ENCODE results near the gene NOM1.

Gene NOM1

DNA sequence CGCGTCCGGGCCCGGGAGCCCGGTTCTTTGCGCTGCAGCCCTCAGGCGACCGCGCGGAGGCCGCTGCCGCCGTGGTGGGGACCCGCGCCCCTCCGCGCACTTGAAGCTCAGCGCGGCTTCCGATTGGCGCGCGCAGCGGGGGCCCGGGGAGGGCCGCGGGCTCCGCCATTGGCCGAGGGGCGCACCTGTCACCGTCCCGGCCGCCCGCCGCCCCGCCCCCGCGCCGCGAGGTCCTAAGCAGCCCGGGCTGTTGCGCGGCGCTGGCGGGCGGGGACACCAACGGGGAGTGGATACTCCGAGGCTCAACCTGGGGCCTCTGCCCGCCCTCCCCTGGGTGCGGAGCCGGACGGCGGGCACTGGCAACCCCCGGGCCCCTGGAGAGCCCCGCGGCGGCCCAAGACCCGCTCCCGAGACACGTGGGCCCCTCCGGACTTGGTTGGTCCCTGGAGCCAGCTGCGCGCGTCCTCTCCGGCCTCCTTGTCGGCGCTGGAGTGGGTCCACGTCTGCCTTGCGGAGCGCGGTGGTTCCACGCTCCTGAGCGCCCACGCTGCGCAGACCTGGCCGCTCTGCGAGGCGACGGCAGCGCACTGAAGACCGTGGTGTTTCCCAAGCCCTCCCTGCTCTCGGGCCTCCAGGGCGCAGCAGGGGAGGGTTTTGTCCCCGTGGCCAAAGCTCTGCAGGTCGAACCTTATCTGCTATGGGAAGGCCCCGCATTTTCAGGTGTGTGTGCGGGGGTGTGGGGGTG lies 61.2 kb downstream of the NOM1 start, which contains the start of gene MNX1:
Gene MNX1 (minus strand): TSS at position 76 of the 745 bp plus-strand sequence. CDS start 313 bp downstream, outside the sequence.
- TF ChIP-seq, protein P1, sequence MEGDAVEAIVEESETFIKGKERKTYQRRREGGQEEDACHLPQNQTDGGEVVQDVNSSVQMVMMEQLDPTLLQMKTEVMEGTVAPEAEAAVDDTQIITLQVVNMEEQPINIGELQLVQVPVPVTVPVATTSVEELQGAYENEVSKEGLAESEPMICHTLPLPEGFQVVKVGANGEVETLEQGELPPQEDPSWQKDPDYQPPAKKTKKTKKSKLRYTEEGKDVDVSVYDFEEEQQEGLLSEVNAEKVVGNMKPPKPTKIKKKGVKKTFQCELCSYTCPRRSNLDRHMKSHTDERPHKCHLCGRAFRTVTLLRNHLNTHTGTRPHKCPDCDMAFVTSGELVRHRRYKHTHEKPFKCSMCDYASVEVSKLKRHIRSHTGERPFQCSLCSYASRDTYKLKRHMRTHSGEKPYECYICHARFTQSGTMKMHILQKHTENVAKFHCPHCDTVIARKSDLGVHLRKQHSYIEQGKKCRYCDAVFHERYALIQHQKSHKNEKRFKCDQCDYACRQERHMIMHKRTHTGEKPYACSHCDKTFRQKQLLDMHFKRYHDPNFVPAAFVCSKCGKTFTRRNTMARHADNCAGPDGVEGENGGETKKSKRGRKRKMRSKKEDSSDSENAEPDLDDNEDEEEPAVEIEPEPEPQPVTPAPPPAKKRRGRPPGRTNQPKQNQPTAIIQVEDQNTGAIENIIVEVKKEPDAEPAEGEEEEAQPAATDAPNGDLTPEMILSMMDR (IDR thresholded peaks at IDR 0.05), result no peak
- TF ChIP-seq ZFX (IDR thresholded peaks at IDR 0.05; ENCODE audit: borderline replicate concordance), result no peak
- peak within 1 kb of the TSS; percentile 67 for H3K27ac ChIP-seq

- H3K27ac ChIP-seq, result no peak overlapping the region
- TF ChIP-seq, protein P1 (IDR thresholded peaks at IDR 0.05), result no peak
- no peak for TF ChIP-seq ZFX (IDR thresholded peaks at IDR 0.05; ENCODE audit: borderline replicate concordance)
Observed at GRCh38 chr7:157011333-157012112, 62.0 kb downstream of the NOM1 start.

GRCh38 chr7:157012113-157012547 lies 62.6 kb downstream of the NOM1 start:
- TF ChIP-seq, protein P1 (IDR thresholded peaks at IDR 0.05), result no peak
- TF ChIP-seq ZFX (IDR thresholded peaks at IDR 0.05; ENCODE audit: borderline replicate concordance), result no peak
- H3K27ac ChIP-seq, result no peak overlapping the region

- H3K27ac ChIP-seq, result no peak overlapping the region
- TF ChIP-seq, protein P1 (IDR thresholded peaks at IDR 0.05), result no peak
- TF ChIP-seq ZFX (IDR thresholded peaks at IDR 0.05; ENCODE audit: borderline replicate concordance), result no peak
Observed at GRCh38 chr7:157013101-157013500, 63.6 kb downstream of the NOM1 start.

DNA sequence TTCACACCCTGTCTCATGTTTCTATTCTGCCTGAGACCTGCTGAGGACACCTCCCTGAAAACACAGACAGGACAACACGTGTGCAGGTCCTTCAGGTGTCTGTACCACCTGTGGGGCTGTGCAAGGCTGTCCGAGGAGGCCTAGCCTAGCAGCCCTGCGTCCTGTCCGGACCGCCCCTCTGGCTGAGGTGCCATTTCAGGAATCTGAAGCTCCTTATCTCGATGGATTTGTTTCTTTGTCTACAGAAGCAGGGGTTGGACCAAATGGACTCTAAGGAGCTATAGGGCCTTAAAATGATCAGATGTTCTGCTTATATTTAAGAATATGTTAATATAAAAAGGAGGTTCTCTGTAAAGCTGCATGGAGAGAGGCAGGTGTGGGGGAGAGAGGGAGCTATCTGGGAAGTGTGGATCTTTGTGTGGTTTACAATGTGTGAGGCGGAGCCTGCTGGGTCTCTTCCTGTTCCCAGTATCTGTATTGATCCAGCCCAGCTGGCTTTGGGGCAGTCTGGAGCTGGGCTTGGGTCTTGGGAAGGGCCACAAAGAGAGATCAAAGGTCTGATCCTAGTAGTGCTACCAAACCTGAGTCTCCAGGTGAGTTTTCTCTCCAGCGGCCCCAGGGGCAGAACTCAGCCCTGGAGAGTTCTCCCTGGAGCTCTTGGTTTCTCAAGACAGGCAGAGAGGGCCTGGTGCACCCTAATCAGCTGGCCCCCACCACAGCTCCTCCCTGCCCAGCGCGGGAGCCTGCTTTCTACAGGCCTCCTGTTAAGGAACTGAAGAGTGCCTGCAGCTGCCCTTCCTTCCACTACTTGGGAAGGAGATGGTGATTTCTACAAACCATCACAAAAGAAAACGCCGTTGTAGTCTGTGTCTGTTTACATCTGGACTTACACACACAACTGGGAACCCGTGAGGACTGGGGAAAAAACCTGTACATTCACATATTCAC lies 64.4 kb downstream of the NOM1 start:
- H3K27ac ChIP-seq, result no peak overlapping the region

More for the DNA sequence above, 64.4 kb downstream of the NOM1 start:
- no peak for TF ChIP-seq ZFX (IDR thresholded peaks at IDR 0.05; ENCODE audit: borderline replicate concordance)
- TF ChIP-seq, protein P1 (IDR thresholded peaks at IDR 0.05), result no peak
